ENCODE measurements around the gene RBM20. TPM values are rescaled to one million over a fixed set of nuclear protein-coding genes. Genes with fewer than 3 reads are reported as not detected.

The RBM20 gene
- 2.6 to 3.4 TPM (median 2.7 TPM) in 5 replicates for total RNA-seq (2022; extraction: Qiagen RNA extraction; ENCODE audit: low read depth)

GRCh38 chr10:110643653-110644597 is at the start of gene RBM20:
Gene RBM20 (plus strand): TSS chr10:110644336. CDS start chr10:110644455, 119 bp downstream.

GRCh38 chr10:110871298-110872084 is 227.4 kb downstream of the RBM20 start, which contains the start of gene PDCD4:
Gene PDCD4 (plus strand): TSS chr10:110871928. CDS start chr10:110876028, 4,100 bp downstream.

Other genes with a start within 250 kb of the RBM20 start
- gene DUSP5, start 146.4 kb upstream of the RBM20 start, total RNA-seq (2022; extraction: Qiagen RNA extraction; ENCODE audit: low read depth): 111 to 161 TPM (median 136 TPM) in 5 replicates
- gene SMC3, start 76.6 kb upstream of the RBM20 start, total RNA-seq (2022; extraction: Qiagen RNA extraction; ENCODE audit: low read depth): 36.7 to 57.1 TPM (median 44.0 TPM) in 5 replicates
- 22.3 to 30.7 TPM (median 25.1 TPM) in 5 replicates for gene PDCD4, start 227.6 kb downstream of the RBM20 start, total RNA-seq (2022; extraction: Qiagen RNA extraction; ENCODE audit: low read depth)